Testis (tissue), 2 donors: Measurements from ENCODE around the gene GALNT7.

Source experiments
- POLR2A ChIP-seq: fragments of 450-650 bp; IDR thresholded peaks from one replicate; pipeline ENCODE4 v1.6.1; 2017; ENCODE audit warnings: antibody characterized with exemption, mild to moderate bottlenecking, moderate library complexity
- TF ChIP-seq, protein P1 (sequence below), 3 experiments: fragments of 450-650 bp in 2 of 3; fragments of 200-600 bp in 1 of 3; sonication (generic) in 1 of 3; IDR thresholded peaks; one replicate each; pipeline ENCODE4 v1.5.1; 2016 to 2019; ENCODE audit warnings: antibody characterized with exemption in 3 of 3, mild to moderate bottlenecking in 2 of 3, moderate library complexity in 1 of 3

DNA sequence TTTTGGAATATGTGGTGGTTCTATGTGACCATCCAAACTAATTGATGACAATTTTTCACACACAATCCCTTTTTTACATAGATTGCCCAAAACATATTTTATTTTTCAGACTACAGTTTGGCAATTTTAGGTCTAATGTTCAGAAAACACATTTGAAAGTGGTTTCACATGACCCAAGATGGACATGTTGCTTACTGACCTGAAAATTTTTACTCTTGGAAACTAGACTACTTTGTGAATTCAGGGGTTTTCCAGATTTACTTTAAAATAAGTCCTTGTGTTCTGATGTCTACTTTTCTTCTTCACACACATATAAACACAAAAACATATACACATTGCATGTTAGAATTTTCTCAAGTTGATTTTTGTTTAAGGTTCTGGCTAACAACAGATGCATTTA is 86.0 kb downstream of the GALNT7 start:
- no peak for TF ChIP-seq POLR2A
- TF ChIP-seq, protein P1, sequence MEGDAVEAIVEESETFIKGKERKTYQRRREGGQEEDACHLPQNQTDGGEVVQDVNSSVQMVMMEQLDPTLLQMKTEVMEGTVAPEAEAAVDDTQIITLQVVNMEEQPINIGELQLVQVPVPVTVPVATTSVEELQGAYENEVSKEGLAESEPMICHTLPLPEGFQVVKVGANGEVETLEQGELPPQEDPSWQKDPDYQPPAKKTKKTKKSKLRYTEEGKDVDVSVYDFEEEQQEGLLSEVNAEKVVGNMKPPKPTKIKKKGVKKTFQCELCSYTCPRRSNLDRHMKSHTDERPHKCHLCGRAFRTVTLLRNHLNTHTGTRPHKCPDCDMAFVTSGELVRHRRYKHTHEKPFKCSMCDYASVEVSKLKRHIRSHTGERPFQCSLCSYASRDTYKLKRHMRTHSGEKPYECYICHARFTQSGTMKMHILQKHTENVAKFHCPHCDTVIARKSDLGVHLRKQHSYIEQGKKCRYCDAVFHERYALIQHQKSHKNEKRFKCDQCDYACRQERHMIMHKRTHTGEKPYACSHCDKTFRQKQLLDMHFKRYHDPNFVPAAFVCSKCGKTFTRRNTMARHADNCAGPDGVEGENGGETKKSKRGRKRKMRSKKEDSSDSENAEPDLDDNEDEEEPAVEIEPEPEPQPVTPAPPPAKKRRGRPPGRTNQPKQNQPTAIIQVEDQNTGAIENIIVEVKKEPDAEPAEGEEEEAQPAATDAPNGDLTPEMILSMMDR (IDR thresholded peaks at IDR 0.05), result no peak
